Activated naive CD8-positive, alpha-beta T cell treated with anti-CD3 and anti-CD28 coated beads, Interleukin-2, amount 10 ng/mL, durations not matched to agents 7 days and 5 days (primary cell): ENCODE data around the gene JAZF1. TPM values are rescaled to one million over a fixed set of nuclear protein-coding genes. Genes with fewer than 3 reads are reported as not detected.

Experiments
- ATAC-seq: fragments of 150-1000 bp; cut with Tn5 transposase; one replicate; pipeline ENCODE4 v1.10.0; 2021; ENCODE audit warnings: low read depth, moderate library complexity
- POLR2A ChIA-PET: fragments of 350-600 bp; sonication (Branson Sonifier 250); formaldehyde crosslinking; loops from one replicate; lab custom pipeline; 2021; ENCODE audit warnings: antibody characterized with exemption; lab: Charles Lee
- DNase-seq: peaks from one replicate; pipeline ENCODE4 v3.0.0; 2021
- H3K27ac Mint-ChIP-seq: one replicate; pipeline ENCODE4 v1.8.0; 2022; ENCODE audit warnings: mild to moderate bottlenecking, mixed read lengths
- H3K27me3 Mint-ChIP-seq: one replicate; pipeline ENCODE4 v1.8.0; 2022; ENCODE audit warnings: mild to moderate bottlenecking, moderate library complexity, mixed read lengths
- H3K36me3 Mint-ChIP-seq: one replicate; pipeline ENCODE4 v1.8.0; 2021; ENCODE audit warnings: mild to moderate bottlenecking, mixed read lengths
- H3K4me1 Mint-ChIP-seq: one replicate; pipeline ENCODE4 v1.8.0; 2021; ENCODE audit warnings: mixed read lengths
- H3K4me3 Mint-ChIP-seq: one replicate; pipeline ENCODE4 v1.8.0; 2022; ENCODE audit warnings: mild to moderate bottlenecking, moderate library complexity, mixed read lengths
- H3K9me3 Mint-ChIP-seq: one replicate; pipeline ENCODE4 v1.8.0; 2021; ENCODE audit warnings: mixed read lengths
- total RNA-seq, 2 experiments: library from RNA; stranded (reverse); gene quantifications; one replicate each; pipeline ENCODE4 v1.2.3, GENCODE V29; 2021

Gene JAZF1
- total RNA-seq, 2 experiments from 2014 or later: 4.4 to 4.7 TPM

GRCh38 chr7:28152594-28152993 is 28.0 kb downstream of the JAZF1 start:
- H3K36me3 Mint-ChIP-seq: peaks cover 1% of the 10 kb centered on the region
- H3K4me3 Mint-ChIP-seq: no peak overlapping the region
- H3K27me3 Mint-ChIP-seq: no peaks in the 10 kb centered on the region
- POLR2A ChIA-PET: interaction anchor here (0.6 kb wide), 1 partner anchor 8 kb away, joined by 3 read pairs; no protein-coding TSS in a partner anchor
- no peak overlapping the region for H3K27ac Mint-ChIP-seq
- DNase-seq (no peak), ATAC-seq (no peak)
- H3K4me1 Mint-ChIP-seq: peaks cover 26% of the 10 kb centered on the region
- no peaks in the 10 kb centered on the region for H3K9me3 Mint-ChIP-seq

- Mint-ChIP-seq H3K27ac (no peak overlapping the region), H3K27me3 (no peaks in the 10 kb centered on the region), H3K9me3 (no peaks in the 10 kb centered on the region), H3K36me3 (peaks cover 1% of the 10 kb centered on the region), H3K4me3 (peak overlapping the region; percentile 2), H3K4me1 (peaks cover 26% of the 10 kb centered on the region)
- DNase-seq (no peak), ATAC-seq (peak; percentile 54)
- POLR2A ChIA-PET: interaction anchor here (0.6 kb wide), 1 partner anchor 9 kb away, joined by 3 read pairs; no protein-coding TSS in a partner anchor
These were observed 28.6 kb downstream of the JAZF1 start for GRCh38 chr7:28151965-28152364.

- Mint-ChIP-seq H3K27me3 (no peaks in the 10 kb centered on the region), H3K4me1 (peaks cover 18% of the 10 kb centered on the region), H3K4me3 (no peak overlapping the region), H3K9me3 (no peaks in the 10 kb centered on the region), H3K36me3 (peaks cover 3% of the 10 kb centered on the region), H3K27ac (no peak overlapping the region)
- POLR2A ChIA-PET: no interaction called here
- no peak for ATAC-seq
- DNase-seq: no peak
These were observed 31.1 kb downstream of the JAZF1 start for GRCh38 chr7:28149291-28150101.

GRCh38 chr7:28145931-28146330 is 34.7 kb downstream of the JAZF1 start:
- ATAC-seq: no peak
- peaks cover 3% of the 10 kb centered on the region for H3K27me3 Mint-ChIP-seq
- POLR2A ChIA-PET: no interaction called here
- no peak overlapping the region for H3K27ac Mint-ChIP-seq
- H3K9me3 Mint-ChIP-seq: no peaks in the 10 kb centered on the region
- H3K36me3 Mint-ChIP-seq: peaks cover 1% of the 10 kb centered on the region
- no peak overlapping the region for H3K4me3 Mint-ChIP-seq
- no peak for DNase-seq
- H3K4me1 Mint-ChIP-seq: peaks cover 2% of the 10 kb centered on the region

- POLR2A ChIA-PET: no interaction called here
- Mint-ChIP-seq H3K36me3 (peaks cover 1% of the 10 kb centered on the region), H3K9me3 (no peaks in the 10 kb centered on the region), H3K27me3 (peaks cover 3% of the 10 kb centered on the region), H3K4me1 (peaks cover 2% of the 10 kb centered on the region), H3K27ac (no peak overlapping the region), H3K4me3 (no peak overlapping the region)
- DNase-seq (no peak), ATAC-seq (no peak)
These were observed 35.4 kb downstream of the JAZF1 start for GRCh38 chr7:28145090-28145626.

- peaks cover 3% of the 10 kb centered on the region for H3K27me3 Mint-ChIP-seq
- no peaks in the 10 kb centered on the region for H3K9me3 Mint-ChIP-seq
- no peak overlapping the region for H3K27ac Mint-ChIP-seq
- H3K4me1 Mint-ChIP-seq: no peaks in the 10 kb centered on the region
- ATAC-seq: no peak
- POLR2A ChIA-PET: no interaction called here
- peaks cover 3% of the 10 kb centered on the region for H3K36me3 Mint-ChIP-seq
- no peak overlapping the region for H3K4me3 Mint-ChIP-seq
- DNase-seq: no peak
These were observed 36.3 kb downstream of the JAZF1 start for GRCh38 chr7:28144266-28144665.

GRCh38 chr7:28142650-28143049 is 37.9 kb downstream of the JAZF1 start:
- DNase-seq (no peak), ATAC-seq (no peak)
- Mint-ChIP-seq H3K4me3 (no peak overlapping the region), H3K27me3 (peaks cover 3% of the 10 kb centered on the region), H3K9me3 (no peaks in the 10 kb centered on the region), H3K27ac (no peak overlapping the region), H3K36me3 (peaks cover 3% of the 10 kb centered on the region), H3K4me1 (no peaks in the 10 kb centered on the region)
- POLR2A ChIA-PET: no interaction called here

- Mint-ChIP-seq H3K4me1 (no peaks in the 10 kb centered on the region), H3K27ac (no peak overlapping the region), H3K4me3 (no peak overlapping the region), H3K27me3 (peaks cover 3% of the 10 kb centered on the region), H3K36me3 (peaks cover 3% of the 10 kb centered on the region), H3K9me3 (no peaks in the 10 kb centered on the region)
- no peak for DNase-seq
- ATAC-seq: no peak
- POLR2A ChIA-PET: no interaction called here
These were observed 39.6 kb downstream of the JAZF1 start for GRCh38 chr7:28140979-28141378.

- no peak overlapping the region for H3K27ac Mint-ChIP-seq
- H3K36me3 Mint-ChIP-seq: peaks cover 2% of the 10 kb centered on the region
- peaks cover 3% of the 10 kb centered on the region for H3K27me3 Mint-ChIP-seq
- no peaks in the 10 kb centered on the region for H3K9me3 Mint-ChIP-seq
- ATAC-seq: no peak
- H3K4me3 Mint-ChIP-seq: no peak overlapping the region
- no peak for DNase-seq
- POLR2A ChIA-PET: no interaction called here
- no peaks in the 10 kb centered on the region for H3K4me1 Mint-ChIP-seq
These were observed 41.8 kb downstream of the JAZF1 start for GRCh38 chr7:28138837-28139236.

GRCh38 chr7:28137463-28137862 is 43.1 kb downstream of the JAZF1 start:
- H3K4me3 Mint-ChIP-seq: no peak overlapping the region
- DNase-seq (no peak), ATAC-seq (no peak)
- POLR2A ChIA-PET: no interaction called here
- H3K27me3 Mint-ChIP-seq: peaks cover 3% of the 10 kb centered on the region
- no peaks in the 10 kb centered on the region for H3K4me1 Mint-ChIP-seq
- no peak overlapping the region for H3K27ac Mint-ChIP-seq
- H3K36me3 Mint-ChIP-seq: peaks cover 2% of the 10 kb centered on the region
- H3K9me3 Mint-ChIP-seq: no peaks in the 10 kb centered on the region

- ATAC-seq: no peak
- no peak overlapping the region for H3K27ac Mint-ChIP-seq
These were observed 43.7 kb downstream of the JAZF1 start for GRCh38 chr7:28136885-28137284.

GRCh38 chr7:28136420-28136819 is 44.2 kb downstream of the JAZF1 start:
- Mint-ChIP-seq H3K27me3 (no peaks in the 10 kb centered on the region), H3K9me3 (no peaks in the 10 kb centered on the region), H3K4me3 (no peak overlapping the region), H3K27ac (no peak overlapping the region), H3K36me3 (peaks cover 2% of the 10 kb centered on the region), H3K4me1 (no peaks in the 10 kb centered on the region)
- no peak for DNase-seq
- POLR2A ChIA-PET: no interaction called here
- no peak for ATAC-seq

More at GRCh38 chr7:28136885-28137284, 43.7 kb downstream of the JAZF1 start:
- Mint-ChIP-seq H3K4me1 (no peaks in the 10 kb centered on the region), H3K9me3 (no peaks in the 10 kb centered on the region), H3K4me3 (no peak overlapping the region), H3K27me3 (no peaks in the 10 kb centered on the region), H3K36me3 (peaks cover 2% of the 10 kb centered on the region)
- POLR2A ChIA-PET: no interaction called here
- DNase-seq: no peak

GRCh38 chr7:28135760-28136159 is 44.8 kb downstream of the JAZF1 start:
- ATAC-seq (no peak), DNase-seq (no peak)
- POLR2A ChIA-PET: no interaction called here
- Mint-ChIP-seq H3K9me3 (no peaks in the 10 kb centered on the region), H3K36me3 (peaks cover 2% of the 10 kb centered on the region), H3K27me3 (no peaks in the 10 kb centered on the region), H3K4me1 (no peaks in the 10 kb centered on the region), H3K4me3 (no peak overlapping the region), H3K27ac (no peak overlapping the region)

- no peak overlapping the region for H3K4me3 Mint-ChIP-seq
- H3K36me3 Mint-ChIP-seq: peaks cover 2% of the 10 kb centered on the region
- H3K9me3 Mint-ChIP-seq: no peaks in the 10 kb centered on the region
- H3K27ac Mint-ChIP-seq: no peak overlapping the region
- POLR2A ChIA-PET: no interaction called here
- no peaks in the 10 kb centered on the region for H3K27me3 Mint-ChIP-seq
- ATAC-seq (no peak), DNase-seq (no peak)
- H3K4me1 Mint-ChIP-seq: no peaks in the 10 kb centered on the region
These were observed 45.3 kb downstream of the JAZF1 start for GRCh38 chr7:28135315-28135714.
